HG03565 (cell line): ENCODE measurements around the gene SOX3.

ENCODE experiments used
- ATAC-seq: cut with Tn5 transposase; IDR thresholded peaks from one replicate; pipeline ENCODE4 v1.9.1; 2021; ENCODE audit warnings: mild to moderate bottlenecking, moderate library complexity; ENCODE audit not compliant: unreplicated experiment

SOX3 gene

GRCh38 chrX:140504371-140505324 is at the start of gene SOX3:
Gene SOX3, minus strand, starts transcription at chrX:140505069. Its CDS starts 9 bp downstream, at chrX:140505060.
- no peak for ATAC-seq

GRCh38 chrX:140548985-140549384 is 44.1 kb upstream of the SOX3 start:
- ATAC-seq = no peak

- no peak for ATAC-seq
These were observed 21.3 kb upstream of the SOX3 start for GRCh38 chrX:140526171-140526570.

GRCh38 chrX:140525448-140525847 is 20.6 kb upstream of the SOX3 start:
- no peak for ATAC-seq

GRCh38 chrX:140524556-140524955 is 19.7 kb upstream of the SOX3 start:
- no peak for ATAC-seq

GRCh38 chrX:140521393-140521792 is 16.5 kb upstream of the SOX3 start:
- no peak for ATAC-seq

GRCh38 chrX:140514554-140514953 is 9.7 kb upstream of the SOX3 start:
- ATAC-seq = no peak

- ATAC-seq = no peak
These were observed 6.0 kb upstream of the SOX3 start for GRCh38 chrX:140510895-140511295.

- ATAC-seq = no peak
These were observed 5.4 kb upstream of the SOX3 start for GRCh38 chrX:140510306-140510676.

GRCh38 chrX:140509468-140510305 is 4.8 kb upstream of the SOX3 start:
- ATAC-seq = no peak

GRCh38 chrX:140508958-140509357 is 4.1 kb upstream of the SOX3 start:
- ATAC-seq = no peak

- no peak for ATAC-seq
These were observed 3.1 kb upstream of the SOX3 start for GRCh38 chrX:140507982-140508305.

GRCh38 chrX:140507223-140507981 is 2.5 kb upstream of the SOX3 start:
- no peak for ATAC-seq

- ATAC-seq = no peak
These were observed 810 bp upstream of the SOX3 start for GRCh38 chrX:140505421-140506337.

- ATAC-seq = no peak
These were observed 1.0 kb downstream of the SOX3 start for GRCh38 chrX:140503714-140504351.

- no peak for ATAC-seq
These were observed 1.6 kb downstream of the SOX3 start for GRCh38 chrX:140503238-140503601.

- ATAC-seq = no peak
These were observed 2.2 kb downstream of the SOX3 start for GRCh38 chrX:140502491-140503237.

- ATAC-seq = no peak
These were observed 2.9 kb downstream of the SOX3 start for GRCh38 chrX:140501940-140502468.

- ATAC-seq = no peak
These were observed 3.5 kb downstream of the SOX3 start for GRCh38 chrX:140501321-140501720.
